NB4 (cell line): Measurements from ENCODE around the gene HOXC4.
"Not testable (repeated sequence)": the region's sequence is repeated elsewhere in the genome, so short reads cannot be mapped to it uniquely, and the experiment has no call there.

Experiments used
- MYC ChIP-seq: IDR thresholded peaks from 2 replicates; pipeline ENCODE4 v1.6.1; 2011; ENCODE audit warnings: low read depth, low read length
- TF ChIP-seq, protein P1 (sequence below): IDR thresholded peaks from one replicate; pipeline ENCODE4 v1.5.1; 2012; ENCODE audit warnings: low read depth, low read length
- TF ChIP-seq, protein P2 (sequence below): IDR thresholded peaks from 2 replicates; pipeline ENCODE4 v1.6.1; 2011; ENCODE audit warnings: low read depth, low read length

DNA sequence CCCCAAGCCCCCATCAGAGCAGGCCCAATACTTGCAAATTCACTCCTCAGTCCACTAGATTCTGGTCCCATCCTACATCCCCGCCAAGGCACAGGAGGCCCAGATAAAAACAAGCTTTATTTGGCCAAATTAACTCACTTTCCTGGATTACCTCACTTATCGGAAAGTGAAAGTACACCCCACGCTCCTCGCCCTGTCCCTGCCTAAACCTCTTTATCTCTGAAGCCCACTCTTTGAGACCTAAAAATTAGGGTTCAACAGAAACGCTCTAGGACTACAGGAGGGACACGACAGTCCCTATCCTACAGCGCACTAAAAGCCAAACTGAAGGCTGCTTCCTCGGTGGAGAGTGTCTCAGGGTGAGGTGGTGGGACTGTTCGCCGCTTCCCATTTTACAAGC is 24.2 kb downstream of the HOXC4 start:
- TF ChIP-seq, protein P1, sequence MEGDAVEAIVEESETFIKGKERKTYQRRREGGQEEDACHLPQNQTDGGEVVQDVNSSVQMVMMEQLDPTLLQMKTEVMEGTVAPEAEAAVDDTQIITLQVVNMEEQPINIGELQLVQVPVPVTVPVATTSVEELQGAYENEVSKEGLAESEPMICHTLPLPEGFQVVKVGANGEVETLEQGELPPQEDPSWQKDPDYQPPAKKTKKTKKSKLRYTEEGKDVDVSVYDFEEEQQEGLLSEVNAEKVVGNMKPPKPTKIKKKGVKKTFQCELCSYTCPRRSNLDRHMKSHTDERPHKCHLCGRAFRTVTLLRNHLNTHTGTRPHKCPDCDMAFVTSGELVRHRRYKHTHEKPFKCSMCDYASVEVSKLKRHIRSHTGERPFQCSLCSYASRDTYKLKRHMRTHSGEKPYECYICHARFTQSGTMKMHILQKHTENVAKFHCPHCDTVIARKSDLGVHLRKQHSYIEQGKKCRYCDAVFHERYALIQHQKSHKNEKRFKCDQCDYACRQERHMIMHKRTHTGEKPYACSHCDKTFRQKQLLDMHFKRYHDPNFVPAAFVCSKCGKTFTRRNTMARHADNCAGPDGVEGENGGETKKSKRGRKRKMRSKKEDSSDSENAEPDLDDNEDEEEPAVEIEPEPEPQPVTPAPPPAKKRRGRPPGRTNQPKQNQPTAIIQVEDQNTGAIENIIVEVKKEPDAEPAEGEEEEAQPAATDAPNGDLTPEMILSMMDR, result not testable (repeated sequence)
- TF ChIP-seq, protein P2, sequence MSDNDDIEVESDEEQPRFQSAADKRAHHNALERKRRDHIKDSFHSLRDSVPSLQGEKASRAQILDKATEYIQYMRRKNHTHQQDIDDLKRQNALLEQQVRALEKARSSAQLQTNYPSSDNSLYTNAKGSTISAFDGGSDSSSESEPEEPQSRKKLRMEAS, result not testable (repeated sequence)
- TF ChIP-seq MYC, result not testable (repeated sequence)
